K562 (cell line): Measurements from ENCODE around the gene EMD.

ENCODE experiments used
- CTCF ChIP-seq, 3 experiments: IDR thresholded peaks in 2 of 3; conservative IDR thresholded peaks in 1 of 3; 2 replicates each; pipeline ENCODE4 v1.5.1; 2011 to 2012; ENCODE audit warnings: low read length in 3 of 3, mild to moderate bottlenecking in 3 of 3, control low read depth in 2 of 3, improper control_type of control experiment in 1 of 3, inconsistent platforms in 1 of 3, low read depth in 1 of 3, mixed read lengths in 1 of 3, moderate library complexity in 1 of 3; ENCODE audit not compliant: insufficient read depth in 2 of 3
- GTF2F1 ChIP-seq: IDR thresholded peaks from 2 replicates; pipeline ENCODE4 v1.6.1; 2011; ENCODE audit warnings: low read depth, low read length, improper control_type of control experiment
- HCFC1 ChIP-seq: IDR thresholded peaks from 2 replicates; pipeline ENCODE4 v1.6.1; 2012; ENCODE audit warnings: low read depth, low read length, improper control_type of control experiment
- ILK ChIP-seq: fragments of 450-650 bp; IDR thresholded peaks from 2 replicates; pipeline ENCODE4 v1.6.1; 2016; ENCODE audit warnings: missing genetic modification characterization, low read depth, mild to moderate bottlenecking, missing compliant biosample characterization, moderate library complexity, borderline replicate concordance
- MAFK ChIP-seq: IDR thresholded peaks from 2 replicates; pipeline ENCODE4 v1.6.1; 2011; ENCODE audit warnings: low read length, improper control_type of control experiment
- MCM5 ChIP-seq: fragments of 450-650 bp; IDR thresholded peaks from 2 replicates; pipeline ENCODE4 v1.6.1; 2016; ENCODE audit warnings: low read depth
- NFRKB ChIP-seq: fragments of 450-650 bp; IDR thresholded peaks from 2 replicates; pipeline ENCODE4 v1.6.1; 2016; ENCODE audit warnings: low read depth
- SMARCA5 ChIP-seq: fragments of 450-650 bp; IDR thresholded peaks from 2 replicates; pipeline ENCODE4 v1.6.1; 2016
- U2AF1 ChIP-seq: fragments of 200-400 bp; formaldehyde crosslinking; optimal IDR thresholded peaks from 2 replicates; pipeline ENCODE3; 2017; ENCODE audit warnings: mild to moderate bottlenecking, low read depth, low read length, moderate library complexity
- ZZZ3 ChIP-seq: fragments of 450-650 bp; IDR thresholded peaks from 2 replicates; pipeline ENCODE4 v1.6.1; 2016; ENCODE audit warnings: antibody characterized with exemption, mild to moderate bottlenecking, moderate library complexity

- TF ChIP-seq NFRKB (no peak), GTF2F1 (no peak), MCM5 (no peak), HCFC1 (no peak), U2AF1 (no peak), ILK (tag) (no peak), SMARCA5 (no peak), MAFK (no peak), CTCF (IDR thresholded peaks at IDR 0.05 in 2 of 3, conservative IDR thresholded peaks at IDR 0.05 in 1 of 3; ENCODE audit: insufficient read depth in 2 of 3, low read depth in 1 of 3, low read length in 3 of 3) (no peak), ZZZ3 (no peak)
Measured at GRCh38 chrX:154358011-154358410, 21.1 kb upstream of the EMD start.
